Testis (tissue), 3 donors: Measurements from ENCODE around the gene UBE2E2. TPM values are rescaled to one million over a fixed set of nuclear protein-coding genes. Genes with fewer than 3 reads are reported as not detected.
"Not testable (repeated sequence)": the region's sequence is repeated elsewhere in the genome, so short reads cannot be mapped to it uniquely, and the experiment has no call there.

Source experiments
- DNase-seq: peaks from one replicate; pipeline ENCODE4 v3.0.0-alpha.2; 2019
- H3K27ac ChIP-seq, 2 donors: fragments of 200-600 bp; sonication (generic); one replicate each; pipeline ENCODE4 v1.5.1; 2019
- H3K27me3 ChIP-seq: fragments of 200-600 bp; sonication (generic); one replicate; pipeline ENCODE4 v1.5.1; 2019
- H3K36me3 ChIP-seq: fragments of 200-600 bp; sonication (generic); one replicate; pipeline ENCODE4 v1.5.1; 2017; ENCODE audit warnings: low read depth; ENCODE audit errors: missing control alignments
- H3K4me1 ChIP-seq: fragments of 200-600 bp; sonication (generic); one replicate; pipeline ENCODE4 v1.5.1; 2019
- H3K4me3 ChIP-seq, 2 donors: fragments of 200-600 bp; sonication (generic); one replicate each; pipeline ENCODE4 v1.5.1; 2017 to 2019
- H3K9me3 ChIP-seq: fragments of 200-600 bp; sonication (generic); one replicate; pipeline ENCODE4 v1.5.1; 2017
- CTCF ChIP-seq, 3 experiments: fragments of 450-650 bp in 2 of 3; fragments of 200-600 bp in 1 of 3; sonication (generic) in 1 of 3; IDR thresholded peaks; one replicate each; pipeline ENCODE4 v1.5.1; 2016 to 2019; ENCODE audit warnings: antibody characterized with exemption in 3 of 3, mild to moderate bottlenecking in 2 of 3, moderate library complexity in 1 of 3
- POLR2A ChIP-seq: fragments of 450-650 bp; IDR thresholded peaks from one replicate; pipeline ENCODE4 v1.6.1; 2017; ENCODE audit warnings: antibody characterized with exemption, mild to moderate bottlenecking, moderate library complexity
- WGBS, 2 donors: methylation state at CpG; one replicate each; pipeline ENCODE4 v1.1.5; 2018; 5-methylcytosine and 5-hydroxymethylcytosine counted together
- intact Hi-C: fragments of 100-400 bp; cut with DNase I; formaldehyde crosslinking; loops from one replicate; pipeline ENCODE4 v1.15.1; 2023; ENCODE audit warnings: low total_unique reads
- polyA plus RNA-seq: library from polyadenylated mRNA; stranded (reverse); fragments of 350-450 nt; fragmentation: Illumina TruSeq; extraction: RNeasy Lipid Tissue Mini Kit (QIAGEN cat#74804); gene quantifications from one replicate; pipeline ENCODE4 v1.2.3, GENCODE V29; 2014; ENCODE audit warnings: low read depth, low replicate concordance; ENCODE audit not compliant: insufficient read depth
- total RNA-seq, 2 donors: library from RNA; depleted of rRNA; stranded (reverse); fragments of >200 nt; gene quantifications; one replicate each; pipeline ENCODE4 v1.2.3, GENCODE V29; 2016

UBE2E2 gene
- total and polyA plus RNA-seq, 3 donors from 2014 or later: 45.5 to 94.2 (median 48.7) TPM

- H3K4me1 ChIP-seq: no peaks in the 10 kb centered on the region
- H3K36me3 ChIP-seq: no peaks in the 10 kb centered on the region
- no peak for DNase-seq
- H3K27ac ChIP-seq: no peak overlapping the region
- 74 to 87% methylated on average over 6 of the region's 6 CpGs for WGBS, 2 donors
- no peak overlapping the region for H3K4me3 ChIP-seq
- no peak for TF ChIP-seq POLR2A
- no peak for TF ChIP-seq CTCF (IDR thresholded peaks at IDR 0.05)
- intact Hi-C loops: no loop called here
- H3K9me3 ChIP-seq: no peaks in the 10 kb centered on the region
- H3K27me3 ChIP-seq: no peaks in the 10 kb centered on the region
Measured at GRCh38 chr3:23329471-23330105, 126.5 kb downstream of the UBE2E2 start.

- H3K27ac ChIP-seq: no peak overlapping the region
- H3K27me3 ChIP-seq: no peaks in the 10 kb centered on the region
- intact Hi-C loops: no loop called here
- H3K9me3 ChIP-seq: no peaks in the 10 kb centered on the region
- WGBS, 2 donors: 88 to 92% methylated on average over 1 of the region's 1 CpG
- TF ChIP-seq POLR2A: no peak
- no peak for TF ChIP-seq CTCF (IDR thresholded peaks at IDR 0.05)
- H3K36me3 ChIP-seq: no peaks in the 10 kb centered on the region
- no peak overlapping the region for H3K4me3 ChIP-seq
- DNase-seq: no peak
- no peaks in the 10 kb centered on the region for H3K4me1 ChIP-seq
Measured at GRCh38 chr3:23330568-23330967, 127.4 kb downstream of the UBE2E2 start.

- Histone ChIP-seq H3K4me1 (no peaks in the 10 kb centered on the region), H3K27me3 (no peaks in the 10 kb centered on the region), H3K27ac (no peak overlapping the region), H3K4me3 (no peak overlapping the region), H3K9me3 (no peaks in the 10 kb centered on the region), H3K36me3 (no peaks in the 10 kb centered on the region)
- WGBS, 2 donors: 90% methylated on average over 1 of the region's 1 CpG
- DNase-seq: no peak
- intact Hi-C loops: no loop called here
- TF ChIP-seq POLR2A: no peak
- no peak for TF ChIP-seq CTCF (IDR thresholded peaks at IDR 0.05)
Measured at GRCh38 chr3:23331141-23331935, 128.2 kb downstream of the UBE2E2 start.

GRCh38 chr3:23333633-23334032 is 130.5 kb downstream of the UBE2E2 start:
- 80 to 89% methylated on average over 2 of the region's 2 CpGs for WGBS, 2 donors
- intact Hi-C loops: no loop called here

GRCh38 chr3:23336853-23337252 is 133.7 kb downstream of the UBE2E2 start:
- H3K4me3 ChIP-seq, intact Hi-C loops, H3K4me1 ChIP-seq, H3K36me3 ChIP-seq, H3K27me3 ChIP-seq, H3K27ac ChIP-seq, H3K9me3 ChIP-seq, DNase-seq: not testable (repeated sequence)
- WGBS, 2 donors: 88 to 97% methylated on average over 4 of the region's 4 CpGs

More at GRCh38 chr3:23333633-23334032, 130.5 kb downstream of the UBE2E2 start:
- Histone ChIP-seq H3K4me3 (no peak overlapping the region), H3K9me3 (no peaks in the 10 kb centered on the region), H3K27ac (no peak overlapping the region), H3K36me3 (no peaks in the 10 kb centered on the region), H3K4me1 (no peaks in the 10 kb centered on the region), H3K27me3 (no peaks in the 10 kb centered on the region)
- TF ChIP-seq CTCF (IDR thresholded peaks at IDR 0.05): no peak
- DNase-seq: no peak
